Measurements from ENCODE around the gene RWDD1. TPM values are rescaled to one million over a fixed set of nuclear protein-coding genes. Genes with fewer than 3 reads are reported as not detected.

The RWDD1 gene
- polyA plus RNA-seq, 1 of the 3 experiments (the other 2 are of a cell fraction) = 17.7 TPM

GRCh38 chr6:116577486-116577885, 6.2 kb downstream of the RWDD1 start:
- TF ChIP-seq POLR2AphosphoS5 (IDR thresholded peaks at IDR 0.05; ENCODE audit: low read depth, low read length) (no peak), GABPA (IDR thresholded peaks at IDR 0.05; ENCODE audit: low read depth) (no peak), FOXJ3 (CRISPR knock-in tag; IDR thresholded peaks at IDR 0.05) (no peak), EZH2phosphoT487 (IDR thresholded peaks at IDR 0.05; ENCODE audit: borderline replicate concordance, low read depth) (no peak), SMC3 (IDR thresholded peaks at IDR 0.05; ENCODE audit: low read depth, low read length) (no peak), YY1 (IDR thresholded peaks at IDR 0.05; ENCODE audit: low read depth) (no peak), TAF1 (IDR thresholded peaks at IDR 0.05; ENCODE audit: borderline replicate concordance, low read depth, low read length) (no peak), RFX5 (IDR thresholded peaks at IDR 0.05; ENCODE audit: low read length) (no peak), NRF1 (IDR thresholded peaks at IDR 0.05; ENCODE audit: low read depth, low read length) (no peak), CTCF (IDR thresholded peaks at IDR 0.05) (no peak), FOXM1 (IDR thresholded peaks at IDR 0.05; ENCODE audit: low read depth) (no peak), JUND (IDR thresholded peaks at IDR 0.05) (no peak), RXRA (IDR thresholded peaks at IDR 0.05; ENCODE audit: borderline replicate concordance, low read depth) (no peak), MXI1 (IDR thresholded peaks at IDR 0.05; ENCODE audit: low read depth, low read length) (no peak), TCF12 (IDR thresholded peaks at IDR 0.05) (no peak), FOSL2 (IDR thresholded peaks at IDR 0.05; ENCODE audit: borderline replicate concordance, low read depth) (no peak), GATA2 (CRISPR knock-in tag; IDR thresholded peaks at IDR 0.05) (no peak), ELF1 (IDR thresholded peaks at IDR 0.05) (no peak)
- TF ChIP-seq, protein P1, sequence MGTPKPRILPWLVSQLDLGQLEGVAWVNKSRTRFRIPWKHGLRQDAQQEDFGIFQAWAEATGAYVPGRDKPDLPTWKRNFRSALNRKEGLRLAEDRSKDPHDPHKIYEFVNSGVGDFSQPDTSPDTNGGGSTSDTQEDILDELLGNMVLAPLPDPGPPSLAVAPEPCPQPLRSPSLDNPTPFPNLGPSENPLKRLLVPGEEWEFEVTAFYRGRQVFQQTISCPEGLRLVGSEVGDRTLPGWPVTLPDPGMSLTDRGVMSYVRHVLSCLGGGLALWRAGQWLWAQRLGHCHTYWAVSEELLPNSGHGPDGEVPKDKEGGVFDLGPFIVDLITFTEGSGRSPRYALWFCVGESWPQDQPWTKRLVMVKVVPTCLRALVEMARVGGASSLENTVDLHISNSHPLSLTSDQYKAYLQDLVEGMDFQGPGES (IDR thresholded peaks at IDR 0.05; ENCODE audit: low read depth, low read length) = no peak
- Histone ChIP-seq H3K4me2 (no peak overlapping the region), H3K9ac (no peak overlapping the region), H3K9me3 (no peaks in the 10 kb centered on the region), H3F3A (replicated peaks; ENCODE audit: insufficient read depth) (peaks cover 8% of the 10 kb centered on the region), H3K4me1 (ENCODE audit: control insufficient read depth in 1 of 2, insufficient read depth in 2 of 2, low read depth in 1 of 2, low read length in 1 of 2) (peaks cover 0 to 10% of the 10 kb centered on the region in 2 experiments; a peak in 2 of 4 replicates), H2AFZ (ENCODE audit: low read depth) (no peak overlapping the region), H3K27ac (ENCODE audit: low read depth in 2 of 2, low read length in 1 of 2) (no peak overlapping the region; a peak in 1 of 4 replicates), H4K20me1 (ENCODE audit: insufficient read depth) (no peaks in the 10 kb centered on the region), H3K27me3 (ENCODE audit: insufficient read depth) (no peaks in the 10 kb centered on the region), H3K79me2 (ENCODE audit: insufficient read depth) (peaks cover 78% of the 10 kb centered on the region), H3K4me3 (ENCODE audit: low read depth in 2 of 2, low read length in 1 of 2) (no peak overlapping the region), H3K36me3 (replicated peaks in 1 of 2; ENCODE audit: control insufficient read depth in 1 of 2, insufficient read depth in 2 of 2, low read length in 1 of 2) (peaks cover 37 to 59% of the 10 kb centered on the region in 2 experiments), H3K9me2 (no peaks in the 10 kb centered on the region)
- ChIA-PET CTCF (interaction anchor here (1.3 kb wide), 1 partner anchor 290 kb away, joined by 3 read pairs; no protein-coding TSS in a partner anchor), POLR2A (no interaction called here)
- no peak for DNase-seq
- 95% methylated on average over 5 of the region's 5 CpGs for WGBS (ENCODE audit: low lambda C conversion rate)
